GM18870 (cell line): Measurements from ENCODE around the gene TOM1L2.
"Not testable (repeated sequence)": the region's sequence is repeated elsewhere in the genome, so short reads cannot be mapped to it uniquely, and the experiment has no call there.

Source experiments
- ATAC-seq: cut with Tn5 transposase; IDR thresholded peaks from one replicate; pipeline ENCODE4 v1.9.1; 2021; ENCODE audit warnings: moderate library complexity; ENCODE audit not compliant: unreplicated experiment

TOM1L2 gene

GRCh38 chr17:17995887-17996286 lies 23.7 kb upstream of the TOM1L2 start:
- ATAC-seq, result not testable (repeated sequence)

- ATAC-seq, result no peak
Observed at GRCh38 chr17:17994271-17995069, 22.3 kb upstream of the TOM1L2 start.

GRCh38 chr17:17993852-17994251 lies 21.7 kb upstream of the TOM1L2 start:
- no peak for ATAC-seq

GRCh38 chr17:17993366-17993765 lies 21.2 kb upstream of the TOM1L2 start:
- ATAC-seq, result no peak

GRCh38 chr17:17990282-17990681 lies 18.1 kb upstream of the TOM1L2 start:
- no peak for ATAC-seq

- no peak for ATAC-seq
Observed at GRCh38 chr17:17989618-17990017, 17.4 kb upstream of the TOM1L2 start.

- ATAC-seq, result no peak
Observed at GRCh38 chr17:17989081-17989480, 16.9 kb upstream of the TOM1L2 start.

- no peak for ATAC-seq
Observed at GRCh38 chr17:17988427-17988945, 16.3 kb upstream of the TOM1L2 start.

GRCh38 chr17:17987901-17988300 lies 15.7 kb upstream of the TOM1L2 start:
- no peak for ATAC-seq

- ATAC-seq, result no peak
Observed at GRCh38 chr17:17987187-17987896, 15.1 kb upstream of the TOM1L2 start.

GRCh38 chr17:17985555-17985954 lies 13.4 kb upstream of the TOM1L2 start:
- ATAC-seq, result no peak

GRCh38 chr17:17985153-17985552 lies 13.0 kb upstream of the TOM1L2 start:
- no peak for ATAC-seq

- ATAC-seq, result no peak
Observed at GRCh38 chr17:17983776-17984175, 11.6 kb upstream of the TOM1L2 start.

- ATAC-seq, result no peak
Observed at GRCh38 chr17:17983376-17983775, 11.2 kb upstream of the TOM1L2 start.

GRCh38 chr17:17982801-17983200 lies 10.6 kb upstream of the TOM1L2 start:
- no peak for ATAC-seq

- no peak for ATAC-seq
Observed at GRCh38 chr17:17981330-17981729, 9.1 kb upstream of the TOM1L2 start.

GRCh38 chr17:17979778-17980177 lies 7.6 kb upstream of the TOM1L2 start:
- ATAC-seq, result no peak

- ATAC-seq, result no peak
Observed at GRCh38 chr17:17978481-17979424, 6.6 kb upstream of the TOM1L2 start.

- no peak for ATAC-seq
Observed at GRCh38 chr17:17976931-17977570, 4.9 kb upstream of the TOM1L2 start.

GRCh38 chr17:17975436-17975835 lies 3.2 kb upstream of the TOM1L2 start:
- no peak for ATAC-seq

- ATAC-seq, result no peak
Observed at GRCh38 chr17:17972952-17973254, 703 bp upstream of the TOM1L2 start.
